ENCODE results near the gene NECAP2.
"Not testable (repeated sequence)": the region's sequence is repeated elsewhere in the genome, so short reads cannot be mapped to it uniquely, and the experiment has no call there.

The NECAP2 gene

GRCh38 chr1:16500466-16500865 is 59.9 kb downstream of the NECAP2 start:
- not testable (repeated sequence) for DNase-seq

GRCh38 chr1:16500975-16501374 is 60.5 kb downstream of the NECAP2 start:
- not testable (repeated sequence) for DNase-seq

GRCh38 chr1:16501446-16501845 is 60.9 kb downstream of the NECAP2 start:
- DNase-seq, result not testable (repeated sequence)

GRCh38 chr1:16503494-16503893 is 63.0 kb downstream of the NECAP2 start:
- DNase-seq, result no peak

GRCh38 chr1:16505870-16506269 is 65.3 kb downstream of the NECAP2 start:
- DNase-seq, result not testable (repeated sequence)

GRCh38 chr1:16506364-16507136 is 66.0 kb downstream of the NECAP2 start:
- DNase-seq, result not testable (repeated sequence)

GRCh38 chr1:16508861-16509445 is 68.4 kb downstream of the NECAP2 start:
- not testable (repeated sequence) for DNase-seq
